A549 (cell line): ENCODE data around the gene SLC37A1. TPM values are rescaled to one million over a fixed set of nuclear protein-coding genes. Genes with fewer than 3 reads are reported as not detected.

Source experiments
- ATAC-seq, 2 experiments: fragments of 200-7000 bp in 1 of 2; fragments of >200 bp in 1 of 2; cut with Nextera tagmentation in 1 of 2; cut with Tn5 transposase in 1 of 2; 3 replicates each; pipeline versions ENCODE4 v1.8.0 to v1.9.1; 2018 to 2020; ENCODE audit warnings: mild to moderate bottlenecking in 1 of 2, moderate library complexity in 1 of 2
- CTCF ChIA-PET: fragments of 300-600 bp; sonication (Branson Sonifier 250); formaldehyde crosslinking; extraction: SDS; loops from one replicate; lab custom pipeline; 2021; ENCODE audit warnings: antibody characterized with exemption, inconsistent platforms; lab: Yijun Ruan, JAX
- POLR2A ChIA-PET: fragments of 350-600 bp; formaldehyde crosslinking; extraction: SDS; loops from one replicate; lab custom pipeline; 2021; ENCODE audit warnings: antibody characterized with exemption, inconsistent platforms; lab: Yijun Ruan, JAX
- DNase-seq, 2 experiments: peaks; one replicate each; pipeline versions ENCODE4 v3.0.0 to v3.0.0-alpha.2; 2011 to 2016; ENCODE audit warnings: low read depth in 1 of 2, low spot score in 1 of 2
- FAIRE-seq: peaks from 2 replicates; lab custom pipeline; 2011; peaks lifted over from hg19 to GRCh38; lab: Jason Lieb, UNC
- H3K27ac ChIP-seq, 2 experiments: fragments of >200 bp; sonication (Bioruptor Twin); formaldehyde crosslinking; 3 replicates each; pipeline ENCODE4 v1.5.1; 2016 to 2017
- H3K4me1 ChIP-seq: fragments of >200 bp; sonication (Bioruptor Twin); formaldehyde crosslinking; 3 replicates; pipeline ENCODE4 v1.6.1; 2016
- H3K4me2 ChIP-seq: fragments of >200 bp; sonication (Bioruptor Twin); formaldehyde crosslinking; 3 replicates; pipeline ENCODE4 v1.6.1; 2016
- H3K4me3 ChIP-seq: fragments of >200 bp; sonication (Bioruptor Twin); formaldehyde crosslinking; 3 replicates; pipeline ENCODE4 v1.5.1; 2016
- H3K9me3 ChIP-seq: fragments of >200 bp; sonication (Bioruptor Twin); formaldehyde crosslinking; 3 replicates; pipeline ENCODE4 v1.6.1; 2016
- CBX2 ChIP-seq: fragments of 200-600 bp; sonication (generic); IDR thresholded peaks from 2 replicates; pipeline ENCODE4 v1.6.1; 2016; ENCODE audit warnings: low read depth, mild to moderate bottlenecking, borderline replicate concordance
- ESRRA ChIP-seq: fragments of 150-350 bp; IDR thresholded peaks from 2 replicates; pipeline ENCODE4 v1.6.1; 2014; ENCODE audit warnings: mild to moderate bottlenecking, low read length, borderline replicate concordance
- HDAC2 ChIP-seq: fragments of 200-600 bp; sonication (generic); IDR thresholded peaks from 2 replicates; pipeline ENCODE4 v1.6.1; 2016
- HEYL ChIP-seq: fragments of 250-450 bp; sonication (Bioruptor Pico); IDR thresholded peaks from 2 replicates; pipeline ENCODE4 v1.8.0; 2021; ENCODE audit warnings: mild to moderate bottlenecking, moderate library complexity
- HOXB5 ChIP-seq: fragments of 250-450 bp; sonication (Bioruptor Pico); IDR thresholded peaks from 2 replicates; pipeline ENCODE4 v1.5.0; 2020; ENCODE audit warnings: mild to moderate bottlenecking, moderate library complexity
- KDM1A ChIP-seq: fragments of 200-600 bp; sonication (generic); IDR thresholded peaks from 2 replicates; pipeline ENCODE4 v1.6.1; 2016; ENCODE audit warnings: low read depth, mild to moderate bottlenecking
- MYC ChIP-seq: IDR thresholded peaks from 2 replicates; pipeline ENCODE4 v1.6.1; 2012; ENCODE audit warnings: mild to moderate bottlenecking, inconsistent platforms, low read length, improper control_type of control experiment, borderline replicate concordance
- NFE2L2 ChIP-seq: fragments of 150-350 bp; conservative IDR thresholded peaks from 2 replicates; pipeline ENCODE4 v1.6.1; 2014; ENCODE audit warnings: low read length
- NR3C1 ChIP-seq: fragments of >200 bp; sonication (Bioruptor Twin); formaldehyde crosslinking; IDR thresholded peaks from 3 replicates; pipeline ENCODE4 v1.6.1; 2017
- POLR2AphosphoS2 ChIP-seq: conservative IDR thresholded peaks from 2 replicates; pipeline ENCODE4 v1.6.1; 2012; ENCODE audit warnings: low read length, improper control_type of control experiment, inconsistent platforms
- RAD21 ChIP-seq, 2 experiments: fragments of >200 bp in 1 of 2; sonication (Bioruptor Twin) in 1 of 2; formaldehyde crosslinking in 1 of 2; IDR thresholded peaks in 1 of 2; conservative IDR thresholded peaks in 1 of 2; 2 replicates in 1 of 2; 3 replicates in 1 of 2; pipeline ENCODE4 v1.6.1; 2012 to 2018; ENCODE audit warnings: inconsistent platforms in 1 of 2
- RARB ChIP-seq: fragments of 250-450 bp; sonication (Bioruptor Pico); IDR thresholded peaks from 2 replicates; pipeline ENCODE4 v1.8.0; 2021; ENCODE audit warnings: mild to moderate bottlenecking, moderate library complexity
- RCOR1 ChIP-seq: fragments of 150-350 bp; IDR thresholded peaks from 2 replicates; pipeline ENCODE4 v1.6.1; 2014; ENCODE audit warnings: antibody characterized with exemption, low read length, low read depth
- TP53 ChIP-seq: fragments of 250-450 bp; sonication (Bioruptor Pico); IDR thresholded peaks from 2 replicates; pipeline ENCODE4 v1.5.0; 2021; ENCODE audit warnings: mild to moderate bottlenecking, moderate library complexity
- ZSCAN20 ChIP-seq: fragments of 250-450 bp; sonication (Bioruptor Pico); IDR thresholded peaks from 2 replicates; pipeline ENCODE4 v1.8.0; 2022; ENCODE audit warnings: mild to moderate bottlenecking, moderate library complexity
- WGBS: methylation state at CpG from one replicate; pipeline ENCODE4 v1.1.6; 2017; ENCODE audit errors: missing lambda C conversion rate; 5-methylcytosine and 5-hydroxymethylcytosine counted together
- polyA plus RNA-seq, 4 experiments: library from polyadenylated mRNA; depleted of rRNA in 3 of 4; stranded (reverse); fragments of >200 nt; fragmentation: RNase III in 1 of 4; extraction: RNeasy Plus Mini Kit Qiagen cat#74134 plus additional on column Dnase treatment in 1 of 4; gene quantifications; 2 replicates in 3 of 4; 3 replicates in 1 of 4; pipeline ENCODE4 v1.2.3, GENCODE V29; 2011 to 2017
- TF ChIP-seq, protein P1 (sequence below): fragments of 250-450 bp; sonication (Bioruptor Pico); IDR thresholded peaks from 2 replicates; pipeline ENCODE4 v1.5.0; 2021; ENCODE audit warnings: mild to moderate bottlenecking, moderate library complexity, borderline replicate concordance
- TF ChIP-seq, protein P2 (sequence below): fragments of 250-450 bp; sonication (Bioruptor Pico); IDR thresholded peaks from 2 replicates; pipeline ENCODE4 v1.5.0; 2020; ENCODE audit warnings: low read depth, mild to moderate bottlenecking, moderate library complexity
- TF ChIP-seq, protein P3 (sequence below): fragments of 450-650 bp; IDR thresholded peaks from 2 replicates; pipeline ENCODE4 v1.6.1; 2014; ENCODE audit warnings: antibody characterized with exemption
- TF ChIP-seq, protein P4 (sequence below): fragments of 150-350 bp; IDR thresholded peaks from 2 replicates; pipeline ENCODE4 v1.6.1; 2014; ENCODE audit warnings: low read depth, mild to moderate bottlenecking, low read length
- TF ChIP-seq, protein P5 (sequence below): fragments of >200 bp; sonication (Bioruptor Twin); formaldehyde crosslinking; IDR thresholded peaks from 2 replicates; pipeline ENCODE4 v1.6.1; 2016

SLC37A1 gene
- polyA plus RNA-seq, 2 of the 4 experiments (the other 2 are of a cell fraction): 1.9 to 2.1 TPM

DNA sequence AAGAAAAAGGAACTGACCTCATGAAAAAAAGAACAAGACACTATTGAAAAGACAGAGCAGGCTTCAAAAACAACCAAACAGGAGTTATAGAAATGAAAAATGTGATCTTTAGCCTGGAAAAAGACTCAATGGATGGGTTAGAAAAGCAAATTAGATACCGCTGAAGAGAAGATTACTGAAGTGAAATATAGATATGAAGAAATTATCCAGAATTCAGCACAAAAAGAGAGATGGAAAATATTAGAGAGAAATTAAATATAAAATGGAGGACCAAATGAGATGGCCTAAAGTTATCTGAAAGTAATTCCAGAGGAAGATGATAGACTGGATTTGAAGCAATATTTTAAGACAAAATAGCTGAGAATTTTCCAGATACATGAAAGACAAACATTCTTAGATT is 63.0 kb downstream of the SLC37A1 start (continued):
- TF ChIP-seq, protein P1, sequence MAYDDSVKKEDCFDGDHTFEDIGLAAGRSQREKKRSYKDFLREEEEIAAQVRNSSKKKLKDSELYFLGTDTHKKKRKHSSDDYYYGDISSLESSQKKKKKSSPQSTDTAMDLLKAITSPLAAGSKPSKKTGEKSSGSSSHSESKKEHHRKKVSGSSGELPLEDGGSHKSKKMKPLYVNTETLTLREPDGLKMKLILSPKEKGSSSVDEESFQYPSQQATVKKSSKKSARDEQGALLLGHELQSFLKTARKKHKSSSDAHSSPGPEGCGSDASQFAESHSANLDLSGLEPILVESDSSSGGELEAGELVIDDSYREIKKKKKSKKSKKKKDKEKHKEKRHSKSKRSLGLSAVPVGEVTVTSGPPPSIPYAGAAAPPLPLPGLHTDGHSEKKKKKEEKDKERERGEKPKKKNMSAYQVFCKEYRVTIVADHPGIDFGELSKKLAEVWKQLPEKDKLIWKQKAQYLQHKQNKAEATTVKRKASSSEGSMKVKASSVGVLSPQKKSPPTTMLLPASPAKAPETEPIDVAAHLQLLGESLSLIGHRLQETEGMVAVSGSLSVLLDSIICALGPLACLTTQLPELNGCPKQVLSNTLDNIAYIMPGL (CRISPR knock-in tag): no peak
- TF ChIP-seq POLR2AphosphoS2 (no peak), TP53 (CRISPR knock-in tag) (no peak)

DNA sequence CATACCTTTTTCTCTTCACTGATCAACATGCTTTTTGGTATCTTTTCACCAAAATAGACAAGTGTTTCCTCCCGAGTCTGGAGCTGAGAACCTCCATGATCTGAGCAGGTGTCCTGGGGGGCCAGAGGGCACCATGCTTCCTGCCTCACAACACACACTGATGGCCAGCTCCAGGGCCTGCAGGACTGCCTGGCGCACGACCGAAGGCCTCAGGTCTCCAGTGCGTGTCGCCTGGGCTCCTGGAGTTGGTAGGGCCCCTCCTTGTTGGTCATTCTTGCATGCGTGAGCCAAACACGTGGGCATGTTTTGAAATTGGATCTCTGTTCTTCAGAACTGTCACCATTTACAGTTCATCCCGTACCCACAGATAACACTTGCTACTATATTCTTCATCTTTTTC is 64.4 kb downstream of the SLC37A1 start:
- TF ChIP-seq KDM1A (no peak), HEYL (CRISPR knock-in tag) (no peak), HDAC2 (no peak), RCOR1 (no peak), NR3C1 (no peak), POLR2AphosphoS2 (no peak), MYC (no peak), ZSCAN20 (no peak), RAD21 (conservative IDR thresholded peaks at IDR 0.05 in 1 of 2, IDR thresholded peaks at IDR 0.05 in 1 of 2) (no peak), RARB (CRISPR knock-in tag) (no peak), CBX2 (no peak), ESRRA (no peak), HOXB5 (no peak), TP53 (CRISPR knock-in tag) (no peak), NFE2L2 (no peak)
- TF ChIP-seq, protein P2, sequence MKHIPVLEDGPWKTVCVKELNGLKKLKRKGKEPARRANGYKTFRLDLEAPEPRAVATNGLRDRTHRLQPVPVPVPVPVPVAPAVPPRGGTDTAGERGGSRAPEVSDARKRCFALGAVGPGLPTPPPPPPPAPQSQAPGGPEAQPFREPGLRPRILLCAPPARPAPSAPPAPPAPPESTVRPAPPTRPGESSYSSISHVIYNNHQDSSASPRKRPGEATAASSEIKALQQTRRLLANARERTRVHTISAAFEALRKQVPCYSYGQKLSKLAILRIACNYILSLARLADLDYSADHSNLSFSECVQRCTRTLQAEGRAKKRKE (CRISPR knock-in tag): no peak
- TF ChIP-seq, protein P3, sequence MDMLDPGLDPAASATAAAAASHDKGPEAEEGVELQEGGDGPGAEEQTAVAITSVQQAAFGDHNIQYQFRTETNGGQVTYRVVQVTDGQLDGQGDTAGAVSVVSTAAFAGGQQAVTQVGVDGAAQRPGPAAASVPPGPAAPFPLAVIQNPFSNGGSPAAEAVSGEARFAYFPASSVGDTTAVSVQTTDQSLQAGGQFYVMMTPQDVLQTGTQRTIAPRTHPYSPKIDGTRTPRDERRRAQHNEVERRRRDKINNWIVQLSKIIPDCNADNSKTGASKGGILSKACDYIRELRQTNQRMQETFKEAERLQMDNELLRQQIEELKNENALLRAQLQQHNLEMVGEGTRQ: no peak
- TF ChIP-seq, protein P4, sequence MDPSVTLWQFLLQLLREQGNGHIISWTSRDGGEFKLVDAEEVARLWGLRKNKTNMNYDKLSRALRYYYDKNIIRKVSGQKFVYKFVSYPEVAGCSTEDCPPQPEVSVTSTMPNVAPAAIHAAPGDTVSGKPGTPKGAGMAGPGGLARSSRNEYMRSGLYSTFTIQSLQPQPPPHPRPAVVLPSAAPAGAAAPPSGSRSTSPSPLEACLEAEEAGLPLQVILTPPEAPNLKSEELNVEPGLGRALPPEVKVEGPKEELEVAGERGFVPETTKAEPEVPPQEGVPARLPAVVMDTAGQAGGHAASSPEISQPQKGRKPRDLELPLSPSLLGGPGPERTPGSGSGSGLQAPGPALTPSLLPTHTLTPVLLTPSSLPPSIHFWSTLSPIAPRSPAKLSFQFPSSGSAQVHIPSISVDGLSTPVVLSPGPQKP: no peak
- TF ChIP-seq, protein P5, sequence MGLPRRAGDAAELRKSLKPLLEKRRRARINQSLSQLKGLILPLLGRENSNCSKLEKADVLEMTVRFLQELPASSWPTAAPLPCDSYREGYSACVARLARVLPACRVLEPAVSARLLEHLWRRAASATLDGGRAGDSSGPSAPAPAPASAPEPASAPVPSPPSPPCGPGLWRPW: no peak
- TF ChIP-seq, protein P1 (CRISPR knock-in tag): no peak
- no peak for DNase-seq
- whole genome bisulfite sequencing: 71% methylated on average over 9 of the region's 9 CpGs
- ChIA-PET POLR2A (no interaction called here), CTCF (interaction anchor here (1.0 to 1.4 kb wide), 2 partner anchors 8 to 15 kb away, joined by 3 to 6 read pairs; no protein-coding TSS in a partner anchor)
- no peak for ATAC-seq
- Histone ChIP-seq H3K4me2 (no peak overlapping the region), H3K4me3 (no peak overlapping the region), H3K4me1 (no peaks in the 10 kb centered on the region), H3K27ac (no peak overlapping the region), H3K9me3 (peaks cover 3% of the 10 kb centered on the region; the same call in 1 of the 3 replicates)
- no peak for FAIRE-seq
